Heart left ventricle (tissue), 13 donors: ENCODE data around the gene LCP1.
"Not testable (repeated sequence)": the region's sequence is repeated elsewhere in the genome, so short reads cannot be mapped to it uniquely, and the experiment has no call there.

Experiments
- CTCF ChIP-seq, 12 donors: fragments of 200-600 bp; sonication (generic) in 4 of 12; IDR thresholded peaks; one replicate each; pipeline versions ENCODE4 v1.5.0 to v1.8.0; 2018 to 2022; ENCODE audit warnings: antibody characterized with exemption in 12 of 12, mild to moderate bottlenecking in 5 of 12
- POLR2A ChIP-seq, 2 donors: fragments of 450-650 bp; IDR thresholded peaks; one replicate each; pipeline ENCODE4 v1.6.1; 2017; ENCODE audit warnings: antibody characterized with exemption in 2 of 2, mild to moderate bottlenecking in 2 of 2, moderate library complexity in 2 of 2
- donor health status: ischemic (EF 13 %, LVEDD 7.1; RV severe dilation, severe dysfunction).
- donor health status: DM: no; HTN: yes; CAD: no.
- donor health status: DM: no; HTN: no; CAD: no.
- donor health status: ischemic (EF 25% LVEDD 6.9; RV normal size, moderate dysfunction).
- donor health status: ischemic (EF 25% LVEDD 5.7; RV mildly dilated, moderate dysfunction).
- donor health status: ischemic (EF 35%, LVEDD 5.7; RV mildly dilated, moderate dysfunction).
- donor health status: nonischemic (EF 11% LVEDD 7.7; RV severe dilation, severe dysfunction).
- donor health status: DM: yes; HTN: yes; CAD: no.
- donor health status: PGD.
- donor health status: ischemic (EF 29% LVEDD 5.4; RV normal size, mild dysfunction).
- donor health status: nonischemic (EF 23%, LVEDD 6.1; RV moderate dilation, normal function).

GRCh38 chr13:46214741-46215140 is 32.8 kb upstream of the LCP1 start:
- not testable (repeated sequence) for TF ChIP-seq CTCF, POLR2A (IDR thresholded peaks at IDR 0.05)
